Measurements from ENCODE around the gene SRMS. TPM values are rescaled to one million over a fixed set of nuclear protein-coding genes. Genes with fewer than 3 reads are reported as not detected.

SRMS gene
- total and polyA plus RNA-seq, 2 of the 13 experiments (the other 11 are each of a cell fraction or from before 2014, with no cell fraction given): not detected

- TF ChIP-seq, protein P1, sequence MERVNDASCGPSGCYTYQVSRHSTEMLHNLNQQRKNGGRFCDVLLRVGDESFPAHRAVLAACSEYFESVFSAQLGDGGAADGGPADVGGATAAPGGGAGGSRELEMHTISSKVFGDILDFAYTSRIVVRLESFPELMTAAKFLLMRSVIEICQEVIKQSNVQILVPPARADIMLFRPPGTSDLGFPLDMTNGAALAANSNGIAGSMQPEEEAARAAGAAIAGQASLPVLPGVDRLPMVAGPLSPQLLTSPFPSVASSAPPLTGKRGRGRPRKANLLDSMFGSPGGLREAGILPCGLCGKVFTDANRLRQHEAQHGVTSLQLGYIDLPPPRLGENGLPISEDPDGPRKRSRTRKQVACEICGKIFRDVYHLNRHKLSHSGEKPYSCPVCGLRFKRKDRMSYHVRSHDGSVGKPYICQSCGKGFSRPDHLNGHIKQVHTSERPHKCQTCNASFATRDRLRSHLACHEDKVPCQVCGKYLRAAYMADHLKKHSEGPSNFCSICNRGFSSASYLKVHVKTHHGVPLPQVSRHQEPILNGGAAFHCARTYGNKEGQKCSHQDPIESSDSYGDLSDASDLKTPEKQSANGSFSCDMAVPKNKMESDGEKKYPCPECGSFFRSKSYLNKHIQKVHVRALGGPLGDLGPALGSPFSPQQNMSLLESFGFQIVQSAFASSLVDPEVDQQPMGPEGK (CRISPR knock-in tag; IDR thresholded peaks at IDR 0.05): no peak
- TF ChIP-seq ZNF274 (CRISPR knock-in tag; IDR thresholded peaks at IDR 0.05) (no peak), SIX4 (CRISPR knock-in tag; IDR thresholded peaks at IDR 0.05) (no peak), NR0B2 (CRISPR knock-in tag; IDR thresholded peaks at IDR 0.05) (no peak), ZMYM4 (CRISPR knock-in tag; IDR thresholded peaks at IDR 0.05) (no peak), MXD1 (CRISPR knock-in tag; IDR thresholded peaks at IDR 0.05) (0 out of 2 replicates have a peak, but pooled peaks have one; percentile 18), NKX3-1 (CRISPR knock-in tag; IDR thresholded peaks at IDR 0.05) (no peak), MZF1 (CRISPR knock-in tag; IDR thresholded peaks at IDR 0.05; ENCODE audit: borderline replicate concordance) (no peak), ZNF430 (CRISPR knock-in tag; IDR thresholded peaks at IDR 0.05) (no peak), KDM2A (CRISPR knock-in tag; IDR thresholded peaks at IDR 0.05; ENCODE audit: borderline replicate concordance, low read depth) (0 out of 2 replicates have a peak, but pooled peaks have one; percentile 9), ZNF737 (CRISPR knock-in tag; IDR thresholded peaks at IDR 0.05; ENCODE audit: borderline replicate concordance) (no peak), FLYWCH1 (CRISPR knock-in tag; IDR thresholded peaks at IDR 0.05) (no peak), ZEB1 (IDR thresholded peaks at IDR 0.05; ENCODE audit: insufficient replicate concordance, low read depth) (no peak), BRD4 (CRISPR knock-in tag; IDR thresholded peaks at IDR 0.05) (no peak), SP140L (CRISPR knock-in tag; IDR thresholded peaks at IDR 0.05; ENCODE audit: borderline replicate concordance) (no peak), POGK (CRISPR knock-in tag; conservative IDR thresholded peaks at IDR 0.05) (no peak), MTF2 (CRISPR knock-in tag; IDR thresholded peaks at IDR 0.05; ENCODE audit: borderline replicate concordance) (no peak)
- TF ChIP-seq, protein P2, sequence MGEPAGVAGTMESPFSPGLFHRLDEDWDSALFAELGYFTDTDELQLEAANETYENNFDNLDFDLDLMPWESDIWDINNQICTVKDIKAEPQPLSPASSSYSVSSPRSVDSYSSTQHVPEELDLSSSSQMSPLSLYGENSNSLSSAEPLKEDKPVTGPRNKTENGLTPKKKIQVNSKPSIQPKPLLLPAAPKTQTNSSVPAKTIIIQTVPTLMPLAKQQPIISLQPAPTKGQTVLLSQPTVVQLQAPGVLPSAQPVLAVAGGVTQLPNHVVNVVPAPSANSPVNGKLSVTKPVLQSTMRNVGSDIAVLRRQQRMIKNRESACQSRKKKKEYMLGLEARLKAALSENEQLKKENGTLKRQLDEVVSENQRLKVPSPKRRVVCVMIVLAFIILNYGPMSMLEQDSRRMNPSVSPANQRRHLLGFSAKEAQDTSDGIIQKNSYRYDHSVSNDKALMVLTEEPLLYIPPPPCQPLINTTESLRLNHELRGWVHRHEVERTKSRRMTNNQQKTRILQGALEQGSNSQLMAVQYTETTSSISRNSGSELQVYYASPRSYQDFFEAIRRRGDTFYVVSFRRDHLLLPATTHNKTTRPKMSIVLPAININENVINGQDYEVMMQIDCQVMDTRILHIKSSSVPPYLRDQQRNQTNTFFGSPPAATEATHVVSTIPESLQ (CRISPR knock-in tag; conservative IDR thresholded peaks at IDR 0.05): no peak
- TF ChIP-seq, protein P3, sequence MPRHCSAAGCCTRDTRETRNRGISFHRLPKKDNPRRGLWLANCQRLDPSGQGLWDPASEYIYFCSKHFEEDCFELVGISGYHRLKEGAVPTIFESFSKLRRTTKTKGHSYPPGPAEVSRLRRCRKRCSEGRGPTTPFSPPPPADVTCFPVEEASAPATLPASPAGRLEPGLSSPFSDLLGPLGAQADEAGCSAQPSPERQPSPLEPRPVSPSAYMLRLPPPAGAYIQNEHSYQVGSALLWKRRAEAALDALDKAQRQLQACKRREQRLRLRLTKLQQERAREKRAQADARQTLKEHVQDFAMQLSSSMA (CRISPR knock-in tag; IDR thresholded peaks at IDR 0.05): no peak
- TF ChIP-seq, protein P4, sequence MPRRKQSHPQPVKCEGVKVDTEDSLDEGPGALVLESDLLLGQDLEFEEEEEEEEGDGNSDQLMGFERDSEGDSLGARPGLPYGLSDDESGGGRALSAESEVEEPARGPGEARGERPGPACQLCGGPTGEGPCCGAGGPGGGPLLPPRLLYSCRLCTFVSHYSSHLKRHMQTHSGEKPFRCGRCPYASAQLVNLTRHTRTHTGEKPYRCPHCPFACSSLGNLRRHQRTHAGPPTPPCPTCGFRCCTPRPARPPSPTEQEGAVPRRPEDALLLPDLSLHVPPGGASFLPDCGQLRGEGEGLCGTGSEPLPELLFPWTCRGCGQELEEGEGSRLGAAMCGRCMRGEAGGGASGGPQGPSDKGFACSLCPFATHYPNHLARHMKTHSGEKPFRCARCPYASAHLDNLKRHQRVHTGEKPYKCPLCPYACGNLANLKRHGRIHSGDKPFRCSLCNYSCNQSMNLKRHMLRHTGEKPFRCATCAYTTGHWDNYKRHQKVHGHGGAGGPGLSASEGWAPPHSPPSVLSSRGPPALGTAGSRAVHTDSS (CRISPR knock-in tag; conservative IDR thresholded peaks at IDR 0.05): 0 out of 2 replicates have a peak, but pooled peaks have one; percentile 57
Measured at GRCh38 chr20:63568170-63568981, 20.8 kb upstream of the SRMS start (continued).
